Subcutaneous abdominal adipose tissue (tissue), 5 donors: Measurements from ENCODE around the gene HNF4A.

Experiments
- H3K27ac ChIP-seq: one replicate; pipeline ENCODE4 v1.7.0; 2013; ENCODE audit warnings: low read depth, mild to moderate bottlenecking, inconsistent platforms, low read length, moderate library complexity
- H3K27me3 ChIP-seq, 5 donors: one replicate each; pipeline ENCODE4 v1.7.0; 2013; ENCODE audit warnings: low read length in 5 of 5, inconsistent platforms in 1 of 5; ENCODE audit not compliant: control insufficient read depth in 5 of 5, insufficient read depth in 4 of 5
- H3K36me3 ChIP-seq, 5 donors: one replicate each; pipeline ENCODE4 v1.7.0; 2013; ENCODE audit warnings: low read length in 5 of 5; ENCODE audit not compliant: control insufficient read depth in 5 of 5, insufficient read depth in 5 of 5
- H3K4me1 ChIP-seq, 5 donors: one replicate each; pipeline ENCODE4 v1.7.0; 2013; ENCODE audit warnings: low read length in 5 of 5, mild to moderate bottlenecking in 3 of 5, moderate library complexity in 1 of 5; ENCODE audit not compliant: control insufficient read depth in 5 of 5, insufficient read depth in 5 of 5
- H3K4me3 ChIP-seq, 5 donors: one replicate each; pipeline ENCODE4 v1.7.0; 2013; ENCODE audit warnings: low read length in 5 of 5, low read depth in 1 of 5
- H3K9ac ChIP-seq, 5 donors: one replicate each; pipeline ENCODE4 v1.7.0; 2013; ENCODE audit warnings: low read length in 5 of 5, mild to moderate bottlenecking in 4 of 5, moderate library complexity in 3 of 5
- H3K9me3 ChIP-seq, 5 donors: one replicate each; pipeline ENCODE4 v1.7.0; 2013; ENCODE audit warnings: low read length in 5 of 5; ENCODE audit not compliant: control insufficient read depth in 5 of 5
- donor health status: healthy.
- donor health status: healthy.
- donor health status: healthy.
- donor health status: healthy.
- donor health status: healthy.

The HNF4A gene

DNA sequence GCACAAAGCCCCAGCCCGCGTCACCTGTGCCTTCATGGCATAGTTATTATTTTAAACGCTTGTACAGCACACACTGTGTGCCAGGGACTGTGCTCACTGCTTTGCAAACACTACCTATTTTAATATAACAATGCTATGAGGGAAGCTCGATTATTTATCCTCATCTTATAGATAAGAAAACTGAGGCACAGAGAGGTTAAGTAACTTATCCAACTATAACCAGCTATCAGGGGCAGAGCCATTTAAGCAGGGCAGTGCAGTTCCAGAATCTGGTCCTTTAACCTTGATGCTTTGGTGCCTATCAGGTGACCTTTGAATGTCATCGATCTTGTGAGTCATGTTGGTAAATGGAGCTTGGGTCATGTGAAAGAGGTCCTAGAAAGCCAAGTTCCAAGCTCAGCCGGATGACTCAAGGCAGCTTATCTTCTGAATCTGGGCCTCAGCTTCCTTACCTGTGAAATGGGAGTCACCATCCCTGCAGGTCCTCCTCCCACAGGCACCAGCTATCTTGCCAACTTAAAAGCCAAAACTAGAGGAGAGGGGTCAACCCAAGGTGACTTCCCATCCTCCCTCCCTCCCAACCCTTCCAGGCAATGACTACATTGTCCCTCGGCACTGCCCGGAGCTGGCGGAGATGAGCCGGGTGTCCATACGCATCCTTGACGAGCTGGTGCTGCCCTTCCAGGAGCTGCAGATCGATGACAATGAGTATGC, 63.8 kb downstream of the HNF4A start:
- Histone ChIP-seq H3K9me3 (no peaks in the 10 kb centered on the region), H3K4me1 (no peaks in the 10 kb centered on the region), H3K27me3 (peaks cover 6 to 20% (median 11%) of the 10 kb centered on the region in 5 donors), H3K27ac (no peak overlapping the region), H3K4me3 (no peak overlapping the region), H3K36me3 (no peaks in the 10 kb centered on the region), H3K9ac (no peak overlapping the region)

DNA sequence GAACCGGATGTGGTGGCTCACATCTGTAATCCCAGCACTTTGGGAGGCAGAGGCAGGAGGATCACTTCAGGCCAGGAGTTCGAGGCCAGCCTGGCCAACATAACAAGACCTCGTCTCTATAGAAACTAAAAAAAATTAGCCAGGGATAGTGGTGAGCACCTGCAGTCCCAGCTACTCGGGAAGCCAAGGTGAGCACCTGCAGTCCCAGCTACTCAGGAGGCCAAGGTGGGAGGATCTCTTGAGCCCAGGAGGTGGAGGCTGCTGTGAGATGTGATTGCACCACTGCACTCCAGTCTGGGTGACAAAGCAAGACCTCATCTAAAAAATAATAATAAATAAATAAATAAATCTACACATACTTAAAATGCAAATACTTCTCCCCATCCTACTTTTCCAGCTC, 65.0 kb downstream of the HNF4A start:
- no peak overlapping the region for H3K27ac ChIP-seq
- H3K9ac ChIP-seq = no peak overlapping the region
- H3K9me3 ChIP-seq = no peaks in the 10 kb centered on the region
- H3K4me1 ChIP-seq = no peaks in the 10 kb centered on the region
- H3K36me3 ChIP-seq = no peaks in the 10 kb centered on the region
- no peak overlapping the region for H3K4me3 ChIP-seq
- peaks cover 7 to 17% (median 13%) of the 10 kb centered on the region in 5 donors for H3K27me3 ChIP-seq

DNA sequence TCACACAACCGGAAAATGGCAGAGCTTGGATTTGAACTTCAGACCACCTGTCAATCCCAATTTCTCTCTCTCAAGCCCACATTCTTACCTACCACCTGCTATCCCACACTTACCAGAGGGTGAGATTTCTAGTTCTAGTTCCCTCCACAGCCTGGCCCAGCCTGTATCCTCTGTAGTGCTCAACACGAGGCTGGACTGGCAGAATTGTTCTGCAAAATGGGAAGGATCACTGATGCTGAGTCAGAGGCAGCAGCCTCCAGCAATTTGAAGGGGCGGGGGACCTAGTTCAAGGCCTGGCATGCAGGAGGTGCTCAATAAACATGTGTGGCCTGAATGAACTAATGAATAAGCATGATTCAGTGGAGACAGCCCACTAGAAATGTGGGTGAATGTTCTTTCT, 66.6 kb downstream of the HNF4A start:
- Histone ChIP-seq H3K9ac (no peak overlapping the region), H3K36me3 (no peaks in the 10 kb centered on the region), H3K27ac (no peak overlapping the region), H3K4me1 (no peaks in the 10 kb centered on the region), H3K4me3 (no peak overlapping the region), H3K27me3 (peaks cover 7 to 17% (median 13%) of the 10 kb centered on the region in 5 donors), H3K9me3 (no peaks in the 10 kb centered on the region)

DNA sequence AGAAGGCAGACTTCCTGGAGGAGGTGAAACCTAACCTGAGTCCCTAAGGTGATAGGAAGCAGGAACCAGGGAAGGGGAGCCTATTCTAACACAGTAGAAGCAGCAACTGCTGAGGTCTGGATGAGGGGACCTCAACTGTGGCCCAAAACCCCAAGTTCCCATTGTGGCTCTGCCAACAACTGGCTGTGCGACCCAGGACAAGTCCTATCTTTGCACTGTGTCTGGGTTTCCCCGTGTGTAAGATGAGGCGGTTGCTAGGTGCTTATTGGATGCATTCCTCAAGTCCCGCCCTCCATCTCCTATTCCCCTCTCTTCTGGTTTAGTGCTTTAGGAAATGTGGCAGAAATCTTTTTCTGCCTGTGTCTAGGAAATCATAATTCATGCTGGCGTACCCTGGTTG, 68.0 kb downstream of the HNF4A start:
- peaks cover 7 to 18% (median 14%) of the 10 kb centered on the region in 5 donors for H3K27me3 ChIP-seq
- no peak overlapping the region for H3K27ac ChIP-seq
- no peak overlapping the region for H3K9ac ChIP-seq
- H3K36me3 ChIP-seq = no peaks in the 10 kb centered on the region
- H3K9me3 ChIP-seq = no peaks in the 10 kb centered on the region
- H3K4me1 ChIP-seq = no peaks in the 10 kb centered on the region
- H3K4me3 ChIP-seq = no peak overlapping the region

DNA sequence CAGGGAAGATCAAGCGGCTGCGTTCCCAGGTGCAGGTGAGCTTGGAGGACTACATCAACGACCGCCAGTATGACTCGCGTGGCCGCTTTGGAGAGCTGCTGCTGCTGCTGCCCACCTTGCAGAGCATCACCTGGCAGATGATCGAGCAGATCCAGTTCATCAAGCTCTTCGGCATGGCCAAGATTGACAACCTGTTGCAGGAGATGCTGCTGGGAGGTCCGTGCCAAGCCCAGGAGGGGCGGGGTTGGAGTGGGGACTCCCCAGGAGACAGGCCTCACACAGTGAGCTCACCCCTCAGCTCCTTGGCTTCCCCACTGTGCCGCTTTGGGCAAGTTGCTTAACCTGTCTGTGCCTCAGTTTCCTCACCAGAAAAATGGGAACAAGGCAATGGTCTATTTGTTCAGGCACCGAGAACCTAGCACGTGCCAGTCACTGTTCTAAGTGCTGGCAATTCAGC, 68.6 kb downstream of the HNF4A start:
- H3K9me3 ChIP-seq = no peaks in the 10 kb centered on the region
- H3K27ac ChIP-seq = no peak overlapping the region
- H3K9ac ChIP-seq = no peak overlapping the region

DNA sequence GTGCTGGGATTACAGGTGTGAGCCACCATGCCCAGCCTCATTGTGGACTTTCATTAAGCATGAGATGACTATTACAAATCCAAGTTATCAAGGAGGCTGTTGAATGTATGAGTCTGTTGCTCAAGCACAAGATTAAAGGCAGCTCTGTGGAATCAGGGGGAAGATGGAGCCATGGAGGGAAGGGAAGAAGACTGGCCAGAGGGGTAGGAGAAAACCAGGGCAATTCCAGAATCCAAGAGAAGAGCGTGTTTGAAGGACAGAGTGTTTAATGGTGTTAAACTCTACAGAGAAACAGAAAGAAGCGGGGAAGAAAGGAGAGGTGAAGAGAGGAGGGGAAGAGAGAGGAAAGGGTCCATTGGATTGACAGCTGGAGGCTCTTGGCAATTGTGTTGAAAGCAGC, 70.4 kb downstream of the HNF4A start:
- H3K36me3 ChIP-seq = no peaks in the 10 kb centered on the region
- no peak overlapping the region for H3K4me3 ChIP-seq

More for the DNA sequence above, 68.6 kb downstream of the HNF4A start:
- Histone ChIP-seq H3K4me3 (no peak overlapping the region), H3K27me3 (peaks cover 7 to 18% (median 11%) of the 10 kb centered on the region in 5 donors), H3K4me1 (no peaks in the 10 kb centered on the region), H3K36me3 (no peaks in the 10 kb centered on the region)

DNA sequence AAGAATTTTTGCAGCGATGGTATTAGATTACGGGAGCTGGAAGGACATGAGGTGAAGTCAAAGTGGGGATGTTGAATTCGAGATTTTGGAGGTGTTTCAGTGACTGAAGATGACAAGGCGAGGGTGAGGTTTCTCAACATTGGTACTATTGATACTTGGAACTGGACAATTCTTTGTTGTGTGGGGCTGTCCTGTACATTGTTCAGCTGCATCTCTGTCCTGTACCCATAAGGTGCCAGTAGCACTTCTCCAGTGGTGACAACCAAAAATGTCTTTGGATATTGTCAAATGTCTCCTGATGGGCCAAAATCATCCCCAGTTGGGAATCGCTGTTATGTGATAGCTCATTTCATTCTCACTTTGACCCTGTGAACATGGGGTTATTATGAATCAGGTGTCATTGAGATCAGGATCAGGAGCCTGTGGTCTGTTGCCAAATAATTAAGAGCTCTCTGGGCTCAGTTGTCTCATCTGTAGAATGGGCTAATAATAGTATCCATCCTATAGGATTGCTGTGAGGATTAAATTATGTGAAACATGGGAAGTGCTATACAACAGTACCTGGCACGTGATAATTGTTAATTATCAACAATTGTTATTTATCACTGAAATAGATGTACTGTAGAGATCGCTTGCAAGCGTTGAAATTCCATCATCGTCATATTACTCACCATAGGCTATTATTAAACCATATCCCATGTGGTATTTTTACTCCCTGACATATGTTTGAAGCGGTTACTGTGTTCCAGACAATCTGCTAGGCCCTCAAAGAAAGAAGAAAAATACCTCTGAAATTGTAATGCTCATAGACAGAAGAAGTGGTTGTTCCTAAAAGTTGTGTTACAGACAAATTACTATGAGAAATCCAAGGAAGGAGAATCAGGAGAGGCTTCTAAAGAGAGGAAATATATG, 71.6 kb downstream of the HNF4A start:
- no peak overlapping the region for H3K9ac ChIP-seq
- no peak overlapping the region for H3K27ac ChIP-seq
- H3K27me3 ChIP-seq = peaks cover 9 to 21% (median 16%) of the 10 kb centered on the region in 5 donors
- H3K4me1 ChIP-seq = no peaks in the 10 kb centered on the region
- no peaks in the 10 kb centered on the region for H3K36me3 ChIP-seq
- H3K4me3 ChIP-seq = no peak overlapping the region
- H3K9me3 ChIP-seq = no peaks in the 10 kb centered on the region

More for the DNA sequence above, 70.4 kb downstream of the HNF4A start:
- Histone ChIP-seq H3K9me3 (no peaks in the 10 kb centered on the region), H3K27me3 (peaks cover 9 to 18% (median 12%) of the 10 kb centered on the region in 5 donors), H3K27ac (no peak overlapping the region), H3K9ac (no peak overlapping the region), H3K4me1 (no peaks in the 10 kb centered on the region)

DNA sequence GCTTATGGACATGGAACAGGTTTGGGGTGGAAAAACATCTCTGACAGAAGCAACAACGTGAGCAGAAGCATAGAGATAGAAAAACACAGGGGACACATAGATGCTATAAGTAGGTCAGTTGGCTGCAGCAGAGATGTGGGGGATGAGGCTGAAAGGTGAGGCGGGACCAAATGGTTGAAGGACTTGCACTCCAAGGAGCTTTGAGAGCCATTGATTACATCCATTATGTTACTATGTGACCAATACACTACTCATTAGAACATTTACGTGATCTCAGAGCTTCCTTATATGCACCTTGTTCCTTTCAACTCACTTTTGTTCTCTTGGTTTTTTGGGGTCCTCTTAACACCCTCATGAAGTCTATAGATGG, 72.3 kb downstream of the HNF4A start:
- Histone ChIP-seq H3K4me1 (no peaks in the 10 kb centered on the region), H3K36me3 (no peaks in the 10 kb centered on the region), H3K9ac (no peak overlapping the region), H3K4me3 (no peak overlapping the region), H3K27me3 (peaks cover 9 to 21% (median 15%) of the 10 kb centered on the region in 5 donors), H3K27ac (no peak overlapping the region), H3K9me3 (no peaks in the 10 kb centered on the region)

DNA sequence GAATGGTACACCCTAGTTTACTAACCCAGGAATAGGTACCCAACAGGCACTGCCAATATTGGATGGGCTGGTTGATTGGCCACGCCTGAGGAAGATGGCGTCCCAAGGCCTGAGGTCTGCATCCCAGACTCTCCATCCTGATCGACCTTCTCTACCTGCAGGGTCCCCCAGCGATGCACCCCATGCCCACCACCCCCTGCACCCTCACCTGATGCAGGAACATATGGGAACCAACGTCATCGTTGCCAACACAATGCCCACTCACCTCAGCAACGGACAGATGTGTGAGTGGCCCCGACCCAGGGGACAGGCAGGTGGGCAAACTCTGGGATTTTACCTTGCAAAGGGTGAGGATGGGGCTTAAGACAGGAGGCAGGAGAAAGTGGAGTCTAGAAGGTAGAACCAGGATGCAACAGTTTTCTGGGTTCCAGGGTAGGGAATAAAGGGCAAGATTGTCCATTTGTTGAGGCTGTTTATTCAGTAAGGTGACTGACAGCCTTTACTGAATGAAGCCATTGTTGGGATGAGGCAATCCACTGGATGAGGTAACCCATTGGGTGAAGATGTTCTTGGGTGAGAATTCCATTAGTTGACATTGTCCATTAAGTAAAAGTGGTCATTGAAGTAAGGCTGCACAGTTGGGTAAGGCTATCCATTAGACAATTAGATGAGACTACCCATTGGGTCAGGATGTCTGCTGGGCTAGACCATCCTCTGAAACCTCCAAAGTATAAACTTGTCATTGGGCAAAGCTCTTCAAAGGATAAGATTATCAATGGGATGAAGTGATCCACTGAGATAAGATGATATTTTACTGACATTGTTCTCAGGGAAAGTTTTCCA, 72.9 kb downstream of the HNF4A start:
- Histone ChIP-seq H3K4me1 (no peaks in the 10 kb centered on the region), H3K27me3 (peaks cover 7 to 19% (median 14%) of the 10 kb centered on the region in 5 donors), H3K9ac (no peak overlapping the region), H3K27ac (no peak overlapping the region), H3K9me3 (no peaks in the 10 kb centered on the region), H3K36me3 (no peaks in the 10 kb centered on the region), H3K4me3 (no peak overlapping the region)
